Measurements from ENCODE around the gene MYO6.

The MYO6 gene

GRCh38 chr6:75778757-75779156 is 29.7 kb downstream of the MYO6 start:
- H3K4me1 Mint-ChIP-seq (ENCODE audit: low read depth in 2 of 2): peaks cover 12 to 29% of the 10 kb centered on the region in 2 donors
- no peaks in the 10 kb centered on the region for H3K27me3 Mint-ChIP-seq
- no peak overlapping the region for H3K4me3 Mint-ChIP-seq
- no peak for DNase-seq
- no peak for ATAC-seq (replicated peaks)
- no peak overlapping the region for H3K27ac Mint-ChIP-seq
- peaks cover 4% of the 10 kb centered on the region for H3K36me3 Mint-ChIP-seq (ENCODE audit: insufficient read depth)
- H3K9me3 Mint-ChIP-seq: no peaks in the 10 kb centered on the region

- no peak overlapping the region for H3K27ac Mint-ChIP-seq
- peaks cover 12 to 26% of the 10 kb centered on the region in 2 donors for H3K4me1 Mint-ChIP-seq (ENCODE audit: low read depth in 2 of 2)
- peaks cover 4% of the 10 kb centered on the region for H3K36me3 Mint-ChIP-seq (ENCODE audit: insufficient read depth)
- H3K4me3 Mint-ChIP-seq: no peak overlapping the region
- DNase-seq (no peak), ATAC-seq (replicated peaks) (no peak)
- H3K27me3 Mint-ChIP-seq: no peaks in the 10 kb centered on the region
- no peaks in the 10 kb centered on the region for H3K9me3 Mint-ChIP-seq
Measured at GRCh38 chr6:75786152-75786551, 37.1 kb downstream of the MYO6 start.

GRCh38 chr6:75788894-75789293 is 39.9 kb downstream of the MYO6 start:
- Mint-ChIP-seq H3K4me3 (no peak overlapping the region), H3K27me3 (no peaks in the 10 kb centered on the region), H3K4me1 (ENCODE audit: low read depth in 2 of 2) (peaks cover 2 to 5% of the 10 kb centered on the region in 2 donors), H3K36me3 (ENCODE audit: insufficient read depth) (no peaks in the 10 kb centered on the region), H3K9me3 (no peaks in the 10 kb centered on the region), H3K27ac (peak overlapping the region in 1 of 2 donors; percentile 36)
- ATAC-seq (replicated peaks): no peak
- no peak for DNase-seq

- ATAC-seq (replicated peaks) (no peak), DNase-seq (no peak)
- no peak overlapping the region for H3K4me3 Mint-ChIP-seq
- H3K36me3 Mint-ChIP-seq (ENCODE audit: insufficient read depth): no peaks in the 10 kb centered on the region
- no peaks in the 10 kb centered on the region for H3K9me3 Mint-ChIP-seq
- H3K27me3 Mint-ChIP-seq: no peaks in the 10 kb centered on the region
- H3K27ac Mint-ChIP-seq: no peak overlapping the region
- no peaks in the 10 kb centered on the region for H3K4me1 Mint-ChIP-seq (ENCODE audit: low read depth in 2 of 2)
Measured at GRCh38 chr6:75791881-75792280, 42.8 kb downstream of the MYO6 start.

GRCh38 chr6:75794351-75794846 is 45.4 kb downstream of the MYO6 start:
- no peak for DNase-seq
- peaks cover 3% of the 10 kb centered on the region for H3K36me3 Mint-ChIP-seq (ENCODE audit: insufficient read depth)
- no peaks in the 10 kb centered on the region for H3K9me3 Mint-ChIP-seq
- no peaks in the 10 kb centered on the region for H3K27me3 Mint-ChIP-seq
- no peak overlapping the region for H3K27ac Mint-ChIP-seq
- ATAC-seq (replicated peaks): no peak
- peaks cover 0 to 2% of the 10 kb centered on the region in 2 donors for H3K4me1 Mint-ChIP-seq (ENCODE audit: low read depth in 2 of 2)
- no peak overlapping the region for H3K4me3 Mint-ChIP-seq

GRCh38 chr6:75794954-75795739 is 46.1 kb downstream of the MYO6 start:
- no peak overlapping the region for H3K27ac Mint-ChIP-seq
- H3K4me3 Mint-ChIP-seq: no peak overlapping the region
- peaks cover 3% of the 10 kb centered on the region for H3K36me3 Mint-ChIP-seq (ENCODE audit: insufficient read depth)
- peaks cover 2% of the 10 kb centered on the region in 2 donors for H3K4me1 Mint-ChIP-seq (ENCODE audit: low read depth in 2 of 2)
- H3K9me3 Mint-ChIP-seq: no peaks in the 10 kb centered on the region
- ATAC-seq (replicated peaks) (no peak), DNase-seq (no peak)
- H3K27me3 Mint-ChIP-seq: no peaks in the 10 kb centered on the region

- ATAC-seq (replicated peaks): no peak
- Mint-ChIP-seq H3K4me3 (no peak overlapping the region), H3K27me3 (no peaks in the 10 kb centered on the region), H3K27ac (no peak overlapping the region), H3K9me3 (no peaks in the 10 kb centered on the region), H3K36me3 (ENCODE audit: insufficient read depth) (peaks cover 3% of the 10 kb centered on the region), H3K4me1 (ENCODE audit: low read depth in 2 of 2) (peaks cover 2 to 6% of the 10 kb centered on the region in 2 donors)
- no peak for DNase-seq
Measured at GRCh38 chr6:75796723-75797122, 47.7 kb downstream of the MYO6 start.

GRCh38 chr6:75800133-75800532 is 51.1 kb downstream of the MYO6 start:
- DNase-seq: no peak
- H3K4me3 Mint-ChIP-seq: no peak overlapping the region
- no peaks in the 10 kb centered on the region for H3K27me3 Mint-ChIP-seq
- peaks cover 3% of the 10 kb centered on the region for H3K36me3 Mint-ChIP-seq (ENCODE audit: insufficient read depth)
- no peak overlapping the region for H3K27ac Mint-ChIP-seq
- H3K4me1 Mint-ChIP-seq (ENCODE audit: low read depth in 2 of 2): peaks cover 2 to 10% of the 10 kb centered on the region in 2 donors
- no peaks in the 10 kb centered on the region for H3K9me3 Mint-ChIP-seq
- ATAC-seq (replicated peaks): no peak

- Mint-ChIP-seq H3K36me3 (ENCODE audit: insufficient read depth) (peaks cover 3% of the 10 kb centered on the region), H3K4me1 (ENCODE audit: low read depth in 2 of 2) (peaks cover 2 to 10% of the 10 kb centered on the region in 2 donors), H3K9me3 (no peaks in the 10 kb centered on the region), H3K27ac (no peak overlapping the region), H3K27me3 (no peaks in the 10 kb centered on the region), H3K4me3 (no peak overlapping the region)
- ATAC-seq (replicated peaks) (no peak), DNase-seq (no peak)
Measured at GRCh38 chr6:75800708-75801505, 51.9 kb downstream of the MYO6 start.

- ATAC-seq (replicated peaks): no peak
- H3K4me1 Mint-ChIP-seq (ENCODE audit: low read depth in 2 of 2): peaks cover 2 to 10% of the 10 kb centered on the region in 2 donors
- H3K36me3 Mint-ChIP-seq (ENCODE audit: insufficient read depth): peaks cover 3% of the 10 kb centered on the region
- H3K4me3 Mint-ChIP-seq: no peak overlapping the region
- H3K27ac Mint-ChIP-seq: no peak overlapping the region
- DNase-seq: no peak
- H3K9me3 Mint-ChIP-seq: no peaks in the 10 kb centered on the region
- H3K27me3 Mint-ChIP-seq: no peaks in the 10 kb centered on the region
Measured at GRCh38 chr6:75802366-75802765, 53.3 kb downstream of the MYO6 start.

GRCh38 chr6:75808507-75808906 is 59.5 kb downstream of the MYO6 start:
- DNase-seq (no peak), ATAC-seq (replicated peaks) (no peak)
- Mint-ChIP-seq H3K27ac (no peak overlapping the region), H3K4me3 (no peak overlapping the region), H3K27me3 (no peaks in the 10 kb centered on the region), H3K4me1 (ENCODE audit: low read depth in 2 of 2) (peaks cover 0 to 4% of the 10 kb centered on the region in 2 donors), H3K9me3 (peaks cover 0 to 3% of the 10 kb centered on the region in 2 donors), H3K36me3 (ENCODE audit: insufficient read depth) (no peaks in the 10 kb centered on the region)

- Mint-ChIP-seq H3K36me3 (ENCODE audit: insufficient read depth) (peaks cover 4% of the 10 kb centered on the region), H3K27me3 (no peaks in the 10 kb centered on the region), H3K4me3 (no peak overlapping the region), H3K27ac (no peak overlapping the region), H3K9me3 (peaks cover 0 to 3% of the 10 kb centered on the region in 2 donors), H3K4me1 (ENCODE audit: low read depth in 2 of 2) (peaks cover 4 to 11% of the 10 kb centered on the region in 2 donors)
- no peak for DNase-seq
- ATAC-seq (replicated peaks): no peak
Measured at GRCh38 chr6:75812560-75812959, 63.5 kb downstream of the MYO6 start.

GRCh38 chr6:75813476-75814250 is 64.6 kb downstream of the MYO6 start:
- Mint-ChIP-seq H3K9me3 (peaks cover 0 to 3% of the 10 kb centered on the region in 2 donors), H3K27ac (peak overlapping the region in 1 of 2 donors; percentile 6)
- DNase-seq: no peak

More at GRCh38 chr6:75813476-75814250, 64.6 kb downstream of the MYO6 start:
- H3K4me1 Mint-ChIP-seq (ENCODE audit: low read depth in 2 of 2): peaks cover 4 to 11% of the 10 kb centered on the region in 2 donors
- no peak overlapping the region for H3K4me3 Mint-ChIP-seq
- H3K36me3 Mint-ChIP-seq (ENCODE audit: insufficient read depth): peaks cover 4% of the 10 kb centered on the region
- no peak for ATAC-seq (replicated peaks)
- H3K27me3 Mint-ChIP-seq: no peaks in the 10 kb centered on the region

All from effector memory CD8-positive, alpha-beta T cell (primary cell).